Heart right ventricle (tissue), 16 donors: ENCODE data around the gene ZNF267. TPM values are rescaled to one million over a fixed set of nuclear protein-coding genes. Genes with fewer than 3 reads are reported as not detected.
"Not testable (repeated sequence)": the region's sequence is repeated elsewhere in the genome, so short reads cannot be mapped to it uniquely, and the experiment has no call there.

Source experiments
- ATAC-seq, 8 donors: fragments of 200-7000 bp; cut with Tn5 transposase; one replicate each; pipeline ENCODE4 v1.9.1; 2020; ENCODE audit warnings: mild to moderate bottlenecking in 8 of 8, moderate library complexity in 8 of 8, moderate number of reproducible peaks in 1 of 8
- DNase-seq, 2 donors: peaks; one replicate each; pipeline ENCODE4 v3.0.0-alpha.2; 2020
- H3K27ac ChIP-seq, 10 donors: fragments of 200-600 bp; sonication (generic) in 2 of 10; one replicate each; pipeline versions ENCODE4 v1.5.0 to v1.8.0; 2020 to 2022; ENCODE audit warnings: mild to moderate bottlenecking in 3 of 10
- H3K27me3 ChIP-seq, 7 donors: fragments of 200-600 bp; one replicate each; pipeline ENCODE4 v1.8.0; 2021 to 2022; ENCODE audit warnings: mild to moderate bottlenecking in 2 of 7
- H3K36me3 ChIP-seq, 9 donors: fragments of 200-600 bp; sonication (generic) in 1 of 9; one replicate each; pipeline versions ENCODE4 v1.5.0 to v1.8.0; 2020 to 2022; ENCODE audit warnings: mild to moderate bottlenecking in 2 of 9
- H3K4me1 ChIP-seq, 9 donors: fragments of 200-600 bp; sonication (generic) in 1 of 9; one replicate each; pipeline versions ENCODE4 v1.5.0 to v1.8.0; 2020 to 2022; ENCODE audit warnings: mild to moderate bottlenecking in 4 of 9
- H3K4me3 ChIP-seq, 10 donors: fragments of 200-600 bp; sonication (generic) in 2 of 10; one replicate each; pipeline versions ENCODE4 v1.5.0 to v1.8.0; 2020 to 2022; ENCODE audit warnings: mild to moderate bottlenecking in 7 of 10, moderate library complexity in 2 of 10
- H3K9me3 ChIP-seq, 11 donors: fragments of 200-600 bp in 10 of 11; sonication (generic) in 2 of 11; one replicate each; pipeline versions ENCODE4 v1.5.0 to v1.8.0; 2013 to 2022; ENCODE audit warnings: mild to moderate bottlenecking in 2 of 11, control low read depth in 1 of 11, moderate library complexity in 1 of 11
- WGBS, 2 donors: extraction: QIAGEN DNeasy Blood & Tissue Kit; methylation state at CpG; one replicate each; pipeline ENCODE4 v1.1.7; 2013; ENCODE audit warnings: inconsistent platforms in 1 of 2; 5-methylcytosine and 5-hydroxymethylcytosine counted together
- intact Hi-C, 10 donors: fragments of 100-400 bp; cut with DNase I; formaldehyde crosslinking; loops; one replicate each; pipeline versions ENCODE4 v1.11.1 to v1.14.2; 2022
- polyA plus RNA-seq, 2 donors: library from polyadenylated mRNA; stranded (reverse); fragments of 200-250 nt; gene quantifications; one replicate each; pipeline ENCODE4 v1.2.3, GENCODE V29; 2013
- total RNA-seq, 10 donors: library from RNA; stranded (reverse); fragmentation: NEBNext Ultra II Directional in 3 of 10; extraction: Animal tissue kit (Norgen Biotek cat#: 25700) in 3 of 10; gene quantifications; one replicate each; pipeline versions ENCODE4 v1.2.1 to v1.2.4, GENCODE V29; 2021 to 2023
- TF ChIP-seq, protein P1 (sequence below), 9 donors: fragments of 200-600 bp; sonication (generic) in 2 of 9; IDR thresholded peaks; one replicate each; pipeline versions ENCODE4 v1.5.0 to v1.8.0; 2021 to 2022; ENCODE audit warnings: antibody characterized with exemption in 9 of 9, mild to moderate bottlenecking in 5 of 9, moderate library complexity in 1 of 9
- donor health status: Arrhythmogenic right ventricular cardiomyopathy.
- donor health status: ischemic (EF 13 %, LVEDD 7.1; RV severe dilation, severe dysfunction).
- donor health status: healthy with polysubstance abuse.
- donor health status: DM: no; HTN: yes; CAD: no.
- donor health status: DM: no; HTN: no; CAD: no.
- donor health status: ischemic (EF 25% LVEDD 6.9; RV normal size, moderate dysfunction).
- donor health status: ischemic (EF 25% LVEDD 5.7; RV mildly dilated, moderate dysfunction).
- donor health status: healthy.
- donor health status: DM: yes; HTN: yes; CAD: no.
- donor health status: Ischemic cardiomyopathy.
- donor health status: ischemic (EF 35%, LVEDD 5.7; RV mildly dilated, moderate dysfunction).
- donor health status: nonischemic (EF 11% LVEDD 7.7; RV severe dilation, severe dysfunction).
- donor health status: DM: yes; HTN: yes; CAD: no.
- donor health status: PGD.
- donor health status: ischemic (EF 29% LVEDD 5.4; RV normal size, mild dysfunction).
- donor health status: nonischemic (EF 23%, LVEDD 6.1; RV moderate dilation, normal function).

The ZNF267 gene
- total and polyA plus RNA-seq, 12 donors: 1.5 to 13.5 (median 5.4) TPM

DNA sequence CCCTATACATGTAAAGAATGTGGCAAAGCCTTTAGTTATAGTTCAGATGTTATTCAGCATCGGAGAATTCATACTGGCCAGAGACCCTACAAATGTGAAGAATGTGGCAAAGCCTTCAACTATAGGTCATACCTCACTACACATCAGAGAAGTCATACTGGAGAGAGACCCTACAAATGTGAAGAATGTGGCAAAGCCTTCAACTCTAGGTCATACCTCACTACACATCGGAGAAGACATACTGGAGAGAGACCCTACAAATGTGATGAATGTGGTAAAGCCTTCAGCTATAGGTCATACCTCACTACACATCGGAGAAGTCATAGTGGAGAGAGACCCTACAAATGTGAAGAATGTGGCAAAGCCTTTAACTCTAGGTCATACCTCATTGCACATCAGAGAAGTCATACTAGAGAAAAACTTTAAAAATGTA is 42.5 kb downstream of the ZNF267 start:
- Histone ChIP-seq H3K9me3 (peaks cover 3 to 100% (median 96%) of the 10 kb centered on the region in 11 donors), H3K27ac (no peak overlapping the region), H3K36me3 (peaks cover 5 to 85% (median 34%) of the 10 kb centered on the region in 9 donors), H3K27me3 (no peaks in the 10 kb centered on the region), H3K4me1 (no peaks in the 10 kb centered on the region), H3K4me3 (no peak overlapping the region)
- TF ChIP-seq, protein P1, sequence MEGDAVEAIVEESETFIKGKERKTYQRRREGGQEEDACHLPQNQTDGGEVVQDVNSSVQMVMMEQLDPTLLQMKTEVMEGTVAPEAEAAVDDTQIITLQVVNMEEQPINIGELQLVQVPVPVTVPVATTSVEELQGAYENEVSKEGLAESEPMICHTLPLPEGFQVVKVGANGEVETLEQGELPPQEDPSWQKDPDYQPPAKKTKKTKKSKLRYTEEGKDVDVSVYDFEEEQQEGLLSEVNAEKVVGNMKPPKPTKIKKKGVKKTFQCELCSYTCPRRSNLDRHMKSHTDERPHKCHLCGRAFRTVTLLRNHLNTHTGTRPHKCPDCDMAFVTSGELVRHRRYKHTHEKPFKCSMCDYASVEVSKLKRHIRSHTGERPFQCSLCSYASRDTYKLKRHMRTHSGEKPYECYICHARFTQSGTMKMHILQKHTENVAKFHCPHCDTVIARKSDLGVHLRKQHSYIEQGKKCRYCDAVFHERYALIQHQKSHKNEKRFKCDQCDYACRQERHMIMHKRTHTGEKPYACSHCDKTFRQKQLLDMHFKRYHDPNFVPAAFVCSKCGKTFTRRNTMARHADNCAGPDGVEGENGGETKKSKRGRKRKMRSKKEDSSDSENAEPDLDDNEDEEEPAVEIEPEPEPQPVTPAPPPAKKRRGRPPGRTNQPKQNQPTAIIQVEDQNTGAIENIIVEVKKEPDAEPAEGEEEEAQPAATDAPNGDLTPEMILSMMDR (IDR thresholded peaks at IDR 0.05): no peak
- DNase-seq: no peak
- intact Hi-C loops: no loop called here
- WGBS, 2 donors: 98 to 99% methylated on average over 3 of the region's 3 CpGs
- ATAC-seq: no peak

DNA sequence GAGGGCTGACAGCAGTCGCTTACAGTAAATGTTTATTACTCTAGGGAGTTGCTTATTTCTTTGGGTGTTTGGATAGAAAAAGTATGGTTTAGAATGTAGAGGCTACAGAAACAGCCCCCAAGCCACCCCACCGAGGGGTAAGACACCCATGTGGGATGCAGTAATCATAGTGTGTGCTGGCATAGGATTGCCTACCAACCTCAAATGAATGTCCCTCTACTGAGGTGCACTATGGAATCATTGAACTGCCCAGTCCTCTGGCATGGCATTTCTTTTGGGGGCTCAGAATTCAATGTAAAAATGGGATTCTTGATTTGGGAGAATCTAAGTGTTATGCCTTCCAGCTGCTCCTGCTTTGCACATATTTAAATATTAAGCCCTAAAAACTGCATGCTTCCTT is 46.8 kb downstream of the ZNF267 start:
- Histone ChIP-seq H3K4me1 (no peaks in the 10 kb centered on the region), H3K36me3 (peaks cover 0 to 42% (median 13%) of the 10 kb centered on the region in 9 donors), H3K27ac (no peak overlapping the region), H3K9me3 (peaks cover 3 to 100% (median 79%) of the 10 kb centered on the region in 11 donors), H3K27me3 (no peaks in the 10 kb centered on the region), H3K4me3 (no peak overlapping the region)
- TF ChIP-seq, protein P1 (IDR thresholded peaks at IDR 0.05): no peak
- no peak for ATAC-seq
- no peak for DNase-seq
- 89 to 95% methylated on average over 2 of the region's 2 CpGs for WGBS, 2 donors
- intact Hi-C loops: no loop called here

DNA sequence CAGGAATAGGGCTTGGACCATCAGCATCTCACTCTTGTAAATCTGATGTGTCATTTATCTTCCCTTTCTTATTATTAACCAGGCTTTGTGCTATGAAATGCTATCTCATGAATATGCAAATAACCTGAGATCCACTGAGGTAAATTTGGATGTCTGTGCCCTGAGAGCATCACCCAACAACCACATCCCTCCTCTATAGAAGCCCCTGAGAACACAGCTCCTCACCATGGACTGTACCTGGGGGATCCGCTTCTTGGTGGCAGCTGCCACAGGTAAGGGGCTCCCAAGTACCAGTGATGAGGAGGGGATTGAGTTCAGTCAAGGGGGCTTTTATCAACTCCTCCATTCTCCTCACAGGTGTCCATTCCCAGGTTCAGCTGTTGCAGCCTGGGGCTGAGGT is 78.2 kb downstream of the ZNF267 start:
- H3K27me3 ChIP-seq, H3K36me3 ChIP-seq, DNase-seq, H3K27ac ChIP-seq, intact Hi-C loops, H3K4me1 ChIP-seq, H3K9me3 ChIP-seq, H3K4me3 ChIP-seq, ATAC-seq: not testable (repeated sequence)
- WGBS, 2 donors: 67 to 79% methylated on average over 1 of the region's 1 CpG

DNA sequence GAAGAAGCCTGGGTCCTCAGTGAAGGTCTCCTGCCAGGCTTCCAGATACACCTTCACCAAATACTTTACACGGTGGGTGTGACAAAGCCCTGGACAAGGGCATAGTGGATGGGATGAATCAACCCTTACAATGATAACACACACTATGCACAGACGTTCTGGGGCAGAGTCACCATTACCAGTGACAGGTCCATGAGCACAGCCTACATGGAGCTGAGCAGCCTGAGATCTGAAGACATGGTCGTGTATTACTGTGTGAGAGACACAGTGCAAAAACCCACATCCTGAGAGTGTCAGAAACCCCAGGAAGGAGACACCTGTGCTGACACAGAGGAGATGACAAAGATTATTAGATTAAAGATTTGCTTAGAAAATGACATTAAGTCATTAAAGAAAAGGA is 78.6 kb downstream of the ZNF267 start:
- H3K4me1 ChIP-seq, H3K4me3 ChIP-seq, intact Hi-C loops, H3K27ac ChIP-seq, ATAC-seq, H3K27me3 ChIP-seq, DNase-seq, H3K9me3 ChIP-seq, H3K36me3 ChIP-seq: not testable (repeated sequence)
- whole genome bisulfite sequencing, 2 donors: 27 to 31% methylated on average over 2 of the region's 3 CpGs

DNA sequence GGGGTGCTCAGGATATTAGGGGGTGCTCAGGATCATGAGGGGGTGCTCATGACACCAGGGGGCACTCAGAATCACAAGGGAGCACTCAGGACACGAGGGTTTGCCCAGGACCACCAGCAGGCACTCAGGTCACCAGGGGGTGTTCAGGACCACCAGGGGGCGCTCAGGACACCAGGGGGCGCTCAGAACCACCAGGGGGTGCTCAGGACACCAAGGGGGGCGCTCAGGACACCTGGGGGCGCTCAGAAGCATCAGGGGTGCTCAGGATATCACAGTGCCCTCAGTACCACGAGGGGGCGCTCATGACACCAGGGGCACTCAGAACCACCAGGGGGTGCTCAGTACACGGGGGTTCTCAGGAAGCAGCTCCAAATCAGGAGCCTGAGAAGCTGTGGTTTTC is 82.6 kb downstream of the ZNF267 start:
- H3K27ac ChIP-seq, H3K4me3 ChIP-seq, H3K9me3 ChIP-seq, H3K36me3 ChIP-seq, intact Hi-C loops, H3K4me1 ChIP-seq, ATAC-seq, H3K27me3 ChIP-seq, DNase-seq: not testable (repeated sequence)
- 41 to 47% methylated on average over 5 of the region's 8 CpGs for WGBS, 2 donors
- TF ChIP-seq, protein P1 (IDR thresholded peaks at IDR 0.05): peak in 2 of 9 donors; percentile 7 to 20

DNA sequence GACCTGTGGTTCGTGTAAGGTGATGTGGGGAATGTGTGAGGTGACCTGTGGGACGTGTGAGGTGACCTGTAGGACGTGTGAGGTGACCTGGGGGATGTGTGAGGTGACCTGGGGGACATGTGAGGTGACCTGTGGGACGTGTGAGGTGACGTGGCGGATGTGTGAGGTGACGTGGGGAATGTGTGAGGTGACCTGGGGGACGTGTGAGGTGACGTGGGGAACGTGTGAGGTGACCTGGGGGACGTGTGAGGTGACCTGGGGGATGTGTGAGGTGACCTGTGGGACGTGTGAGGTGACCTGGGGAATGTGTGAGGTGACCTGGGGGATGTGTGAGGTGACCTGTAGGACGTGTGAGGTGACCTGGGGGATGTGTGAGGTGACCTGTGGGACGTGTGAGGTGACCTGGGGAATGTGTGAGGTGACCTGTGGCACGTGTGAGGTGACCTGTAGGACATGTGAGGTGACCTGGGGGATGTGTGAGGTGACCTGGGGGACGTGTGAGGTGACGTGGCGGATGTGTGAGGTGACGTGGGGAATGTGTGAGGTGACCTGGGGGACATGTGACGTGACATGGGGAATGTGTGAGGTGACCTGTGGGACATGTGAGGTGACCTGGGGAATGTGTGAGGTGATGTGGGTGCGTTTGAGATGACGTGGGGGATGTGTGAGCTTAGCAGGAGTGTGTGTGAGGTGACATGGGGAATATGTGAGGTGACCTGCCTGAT is 86.7 kb downstream of the ZNF267 start:
- H3K4me1 ChIP-seq, intact Hi-C loops, ATAC-seq, DNase-seq, H3K27me3 ChIP-seq, H3K27ac ChIP-seq, H3K36me3 ChIP-seq, H3K4me3 ChIP-seq, H3K9me3 ChIP-seq: not testable (repeated sequence)
- 66 to 67% methylated on average over 22 of the region's 22 CpGs for WGBS, 2 donors
